Measurements from ENCODE around the gene GARS1.
"Not testable (repeated sequence)": the region's sequence is repeated elsewhere in the genome, so short reads cannot be mapped to it uniquely, and the experiment has no call there.

GARS1 gene

GRCh38 chr7:30627026-30627425 is 32.3 kb downstream of the GARS1 start:
- no peak for DNase-seq (ENCODE audit: low read depth)

- DNase-seq (ENCODE audit: low read depth) = no peak
These were observed 36.3 kb downstream of the GARS1 start for GRCh38 chr7:30630986-30631385.

GRCh38 chr7:30633223-30633622 is 38.5 kb downstream of the GARS1 start:
- no peak for DNase-seq (ENCODE audit: low read depth)

GRCh38 chr7:30634193-30634626 is 39.5 kb downstream of the GARS1 start:
- DNase-seq (ENCODE audit: low read depth) = no peak

GRCh38 chr7:30634634-30635201 is 40.0 kb downstream of the GARS1 start:
- DNase-seq (ENCODE audit: low read depth) = no peak

- no peak for DNase-seq (ENCODE audit: low read depth)
These were observed 41.1 kb downstream of the GARS1 start for GRCh38 chr7:30635798-30636197.

GRCh38 chr7:30642322-30642721 is 47.6 kb downstream of the GARS1 start:
- not testable (repeated sequence) for DNase-seq (ENCODE audit: low read depth)

GRCh38 chr7:30642789-30643188 is 48.1 kb downstream of the GARS1 start:
- no peak for DNase-seq (ENCODE audit: low read depth)

GRCh38 chr7:30644286-30644955 is 49.7 kb downstream of the GARS1 start:
- no peak for DNase-seq (ENCODE audit: low read depth)

GRCh38 chr7:30645661-30646060 is 51.0 kb downstream of the GARS1 start:
- DNase-seq (ENCODE audit: low read depth) = no peak

GRCh38 chr7:30646154-30646553 is 51.5 kb downstream of the GARS1 start:
- DNase-seq (ENCODE audit: low read depth) = no peak

GRCh38 chr7:30647589-30648364 is 53.1 kb downstream of the GARS1 start:
- no peak for DNase-seq (ENCODE audit: low read depth)

GRCh38 chr7:30648744-30649540 is 54.3 kb downstream of the GARS1 start:
- no peak for DNase-seq (ENCODE audit: low read depth)

- DNase-seq (ENCODE audit: low read depth) = no peak
These were observed 55.2 kb downstream of the GARS1 start for GRCh38 chr7:30649717-30650420.

- DNase-seq (ENCODE audit: low read depth) = no peak
These were observed 55.7 kb downstream of the GARS1 start for GRCh38 chr7:30650421-30650808.

- DNase-seq (ENCODE audit: low read depth) = no peak
These were observed 57.5 kb downstream of the GARS1 start for GRCh38 chr7:30652132-30652531.

GRCh38 chr7:30652698-30653641 is 58.3 kb downstream of the GARS1 start:
- no peak for DNase-seq (ENCODE audit: low read depth)

- no peak for DNase-seq (ENCODE audit: low read depth)
These were observed 59.8 kb downstream of the GARS1 start for GRCh38 chr7:30654296-30655090.

GRCh38 chr7:30655096-30655970 is 60.7 kb downstream of the GARS1 start:
- no peak for DNase-seq (ENCODE audit: low read depth)

Data from HS-5 (cell line).